ENCODE results near the gene GALNT2. TPM values are rescaled to one million over a fixed set of nuclear protein-coding genes. Genes with fewer than 3 reads are reported as not detected.

GALNT2 gene
- total RNA-seq, 2 experiments from 2014 or later = 48.2 to 51.0 TPM

DNA sequence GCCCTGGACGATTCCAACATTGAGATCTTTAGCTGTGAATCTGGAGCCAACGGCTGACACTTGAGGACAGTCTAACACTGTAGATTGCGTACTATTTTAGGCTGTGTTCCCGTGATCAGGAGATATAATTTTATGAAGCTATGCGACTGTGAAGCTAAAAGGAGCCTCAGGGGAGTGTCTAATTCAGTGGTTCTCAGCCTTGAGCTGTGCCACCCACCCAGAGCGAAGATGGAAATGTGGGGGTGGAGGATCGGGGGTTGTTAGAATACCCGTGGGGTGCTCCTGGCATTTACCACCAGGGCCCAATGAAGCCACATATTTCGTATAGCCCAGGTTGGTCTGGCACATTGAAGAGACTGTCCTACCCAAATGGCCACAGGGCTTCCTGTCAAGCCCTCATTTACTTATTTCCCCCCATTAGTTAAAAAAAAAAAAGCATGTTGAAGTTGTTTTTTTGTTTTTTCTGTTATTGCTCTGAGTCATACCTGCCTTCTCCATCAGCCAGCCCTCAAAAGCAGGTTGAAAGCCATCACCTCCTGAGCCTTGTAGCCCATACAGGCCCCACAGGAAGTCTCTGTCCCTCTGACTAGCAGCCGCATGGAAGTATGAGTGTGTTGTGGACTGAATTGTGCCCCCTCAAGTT lies 141.7 kb downstream of the GALNT2 start:
- CTCF ChIA-PET = interaction anchor here (1.1 to 1.2 kb wide), 2 partner anchors 10 to 12 kb away, joined by 4 read pairs; no protein-coding TSS in a partner anchor
- peaks cover 47% of the 10 kb centered on the region for H3K4me1 Mint-ChIP-seq
- POLR2A ChIA-PET = no interaction called here
- peaks cover 30% of the 10 kb centered on the region for H3K36me3 Mint-ChIP-seq (ENCODE audit: low read depth)
- H3K9me3 Mint-ChIP-seq (ENCODE audit: low read depth) = no peaks in the 10 kb centered on the region
- no peaks in the 10 kb centered on the region for H3K27me3 Mint-ChIP-seq
- peak overlapping the region; percentile 84 for H3K27ac Mint-ChIP-seq
- DNase-seq (peak; percentile 64), ATAC-seq (peak; percentile 91)
- no peak overlapping the region for H3K4me3 Mint-ChIP-seq
- intact Hi-C loops (cut with DNase I, micrococcal nuclease) = loop anchor here (1.0 to 2.0 kb wide), 2 partner anchors 22 to 32 kb away; no protein-coding TSS in a partner anchor

GRCh38 chr1:230210326-230210980 lies 143.4 kb downstream of the GALNT2 start:
- H3K36me3 Mint-ChIP-seq (ENCODE audit: low read depth) = peaks cover 30% of the 10 kb centered on the region
- ATAC-seq (no peak), DNase-seq (no peak)
- ChIA-PET POLR2A (interaction anchor here (0.6 kb wide), 1 partner anchor 25 kb away, joined by 6 read pairs; no protein-coding TSS in a partner anchor), CTCF (interaction anchor here (0.5 to 1.1 kb wide), 2 partner anchors 8 to 461 kb away, joined by 3 to 4 read pairs; no protein-coding TSS in a partner anchor)
- H3K9me3 Mint-ChIP-seq (ENCODE audit: low read depth) = no peaks in the 10 kb centered on the region
- H3K4me1 Mint-ChIP-seq = peaks cover 53% of the 10 kb centered on the region
- intact Hi-C loops (cut with DNase I, micrococcal nuclease) = no loop called here
- no peaks in the 10 kb centered on the region for H3K27me3 Mint-ChIP-seq
- no peak overlapping the region for H3K4me3 Mint-ChIP-seq
- peak overlapping the region; percentile 76 for H3K27ac Mint-ChIP-seq

DNA sequence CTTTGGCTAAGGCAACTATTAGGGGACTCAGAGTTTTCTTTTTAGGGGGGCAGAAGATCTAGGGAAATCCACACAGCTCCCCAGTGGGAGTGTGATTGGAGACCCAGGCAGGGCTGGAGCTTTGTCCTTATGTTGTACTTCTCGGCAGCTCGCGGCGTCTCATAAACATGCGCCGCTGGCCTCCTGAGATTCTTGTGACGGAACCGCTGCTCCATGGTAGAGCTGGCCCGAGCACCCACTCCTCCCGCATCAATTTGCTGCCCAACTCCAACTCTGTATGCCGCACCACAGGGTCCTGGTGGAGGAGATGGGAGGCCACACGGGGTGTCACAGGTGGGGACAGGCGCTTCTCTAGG lies 143.9 kb downstream of the GALNT2 start:
- Mint-ChIP-seq H3K36me3 (ENCODE audit: low read depth) (peaks cover 30% of the 10 kb centered on the region), H3K27ac (peak overlapping the region; percentile 76), H3K27me3 (no peaks in the 10 kb centered on the region), H3K9me3 (ENCODE audit: low read depth) (no peaks in the 10 kb centered on the region), H3K4me1 (peaks cover 53% of the 10 kb centered on the region), H3K4me3 (no peak overlapping the region)
- ChIA-PET POLR2A (no interaction called here), CTCF (interaction anchor here (0.5 to 1.2 kb wide), 3 partner anchors 10 to 461 kb away, joined by 3 to 5 read pairs (median 3); no protein-coding TSS in a partner anchor)
- DNase-seq = no peak
- intact Hi-C loops (cut with DNase I, micrococcal nuclease) = no loop called here
- no peak for ATAC-seq

GRCh38 chr1:230211436-230212145 lies 144.6 kb downstream of the GALNT2 start:
- H3K36me3 Mint-ChIP-seq (ENCODE audit: low read depth) = peaks cover 29% of the 10 kb centered on the region
- no peak for DNase-seq
- ChIA-PET POLR2A (no interaction called here), CTCF (interaction anchor here (0.6 to 1.2 kb wide), 3 partner anchors 10 to 550 kb away, joined by 3 to 5 read pairs (median 3); no protein-coding TSS in a partner anchor)
- no peak for ATAC-seq
- H3K4me3 Mint-ChIP-seq = no peak overlapping the region
- intact Hi-C loops (cut with DNase I, micrococcal nuclease) = no loop called here
- peak overlapping the region; percentile 17 for H3K27ac Mint-ChIP-seq
- no peaks in the 10 kb centered on the region for H3K27me3 Mint-ChIP-seq
- peaks cover 53% of the 10 kb centered on the region for H3K4me1 Mint-ChIP-seq
- no peaks in the 10 kb centered on the region for H3K9me3 Mint-ChIP-seq (ENCODE audit: low read depth)

GRCh38 chr1:230212405-230212936 lies 145.4 kb downstream of the GALNT2 start:
- ATAC-seq (no peak), DNase-seq (peak; percentile 10)
- no peaks in the 10 kb centered on the region for H3K9me3 Mint-ChIP-seq (ENCODE audit: low read depth)
- no peak overlapping the region for H3K4me3 Mint-ChIP-seq
- CTCF ChIA-PET = interaction anchor here (1.1 to 1.2 kb wide), 3 partner anchors 9 to 551 kb away, joined by 3 to 5 read pairs (median 3); no protein-coding TSS in a partner anchor
- H3K27ac Mint-ChIP-seq = peak overlapping the region; percentile 53
- POLR2A ChIA-PET = no interaction called here
- peaks cover 31% of the 10 kb centered on the region for H3K36me3 Mint-ChIP-seq (ENCODE audit: low read depth)
- peaks cover 53% of the 10 kb centered on the region for H3K4me1 Mint-ChIP-seq
- intact Hi-C loops (cut with DNase I, micrococcal nuclease) = no loop called here
- no peaks in the 10 kb centered on the region for H3K27me3 Mint-ChIP-seq

- ATAC-seq = no peak
- CTCF ChIA-PET = interaction anchor here (0.6 to 1.2 kb wide), 5 partner anchors 9 to 419 kb away, joined by 3 to 4 read pairs (median 3); no protein-coding TSS in a partner anchor
Observed at GRCh38 chr1:230215031-230215430, 148.0 kb downstream of the GALNT2 start.

GRCh38 chr1:230215529-230215928 lies 148.5 kb downstream of the GALNT2 start:
- H3K27me3 Mint-ChIP-seq = no peaks in the 10 kb centered on the region
- intact Hi-C loops (cut with DNase I, micrococcal nuclease) = no loop called here
- H3K36me3 Mint-ChIP-seq (ENCODE audit: low read depth) = peaks cover 21% of the 10 kb centered on the region
- POLR2A ChIA-PET = no interaction called here
- peaks cover 27% of the 10 kb centered on the region for H3K4me1 Mint-ChIP-seq
- no peaks in the 10 kb centered on the region for H3K9me3 Mint-ChIP-seq (ENCODE audit: low read depth)
- no peak for ATAC-seq
- no peak overlapping the region for H3K27ac Mint-ChIP-seq
- H3K4me3 Mint-ChIP-seq = no peak overlapping the region
- CTCF ChIA-PET = interaction anchor here (0.6 to 1.2 kb wide), 5 partner anchors 13 to 420 kb away, joined by 3 to 4 read pairs (median 3); no protein-coding TSS in a partner anchor
- no peak for DNase-seq

More at GRCh38 chr1:230215031-230215430, 148.0 kb downstream of the GALNT2 start:
- no peak for DNase-seq
- no peaks in the 10 kb centered on the region for H3K9me3 Mint-ChIP-seq (ENCODE audit: low read depth)
- H3K4me3 Mint-ChIP-seq = no peak overlapping the region
- peaks cover 24% of the 10 kb centered on the region for H3K36me3 Mint-ChIP-seq (ENCODE audit: low read depth)
- intact Hi-C loops (cut with DNase I, micrococcal nuclease) = no loop called here
- peaks cover 31% of the 10 kb centered on the region for H3K4me1 Mint-ChIP-seq
- POLR2A ChIA-PET = no interaction called here
- no peak overlapping the region for H3K27ac Mint-ChIP-seq
- H3K27me3 Mint-ChIP-seq = no peaks in the 10 kb centered on the region

DNA sequence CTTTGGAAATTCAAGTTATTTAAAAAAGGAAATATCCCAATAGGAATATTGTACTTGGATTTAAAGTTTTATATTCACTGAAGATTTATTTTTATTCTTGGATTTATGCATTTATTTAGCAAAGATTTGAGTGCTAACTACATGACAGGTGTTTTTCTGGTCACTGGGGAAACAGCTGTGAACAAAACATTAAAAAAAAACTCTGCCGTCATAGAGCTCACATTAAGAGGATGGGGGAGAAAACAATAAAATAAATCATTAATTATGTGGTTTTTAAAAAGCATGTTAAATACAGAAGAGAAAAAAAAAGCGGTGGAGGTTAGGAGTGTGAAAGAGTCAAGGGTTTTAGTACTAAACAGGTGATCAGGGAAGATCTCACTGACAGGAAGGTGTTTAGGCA lies 149.9 kb downstream of the GALNT2 start:
- ChIA-PET POLR2A (no interaction called here), CTCF (no interaction called here)
- no peaks in the 10 kb centered on the region for H3K27me3 Mint-ChIP-seq
- H3K27ac Mint-ChIP-seq = no peak overlapping the region
- H3K36me3 Mint-ChIP-seq (ENCODE audit: low read depth) = peaks cover 18% of the 10 kb centered on the region
- intact Hi-C loops (cut with DNase I, micrococcal nuclease) = no loop called here
- peaks cover 23% of the 10 kb centered on the region for H3K4me1 Mint-ChIP-seq
- H3K4me3 Mint-ChIP-seq = no peak overlapping the region
- ATAC-seq (no peak), DNase-seq (no peak)
- no peaks in the 10 kb centered on the region for H3K9me3 Mint-ChIP-seq (ENCODE audit: low read depth)

GRCh38 chr1:230218667-230219066 lies 151.6 kb downstream of the GALNT2 start:
- DNase-seq (no peak), ATAC-seq (no peak)
- intact Hi-C loops (cut with DNase I, micrococcal nuclease) = no loop called here
- Mint-ChIP-seq H3K4me3 (no peak overlapping the region), H3K36me3 (ENCODE audit: low read depth) (peaks cover 14% of the 10 kb centered on the region), H3K27ac (no peak overlapping the region), H3K4me1 (peaks cover 8% of the 10 kb centered on the region), H3K9me3 (ENCODE audit: low read depth) (no peaks in the 10 kb centered on the region), H3K27me3 (no peaks in the 10 kb centered on the region)
- ChIA-PET POLR2A (no interaction called here), CTCF (interaction anchor here (0.7 kb wide), 1 partner anchor 9 kb away, joined by 4 read pairs; no protein-coding TSS in a partner anchor)

DNA sequence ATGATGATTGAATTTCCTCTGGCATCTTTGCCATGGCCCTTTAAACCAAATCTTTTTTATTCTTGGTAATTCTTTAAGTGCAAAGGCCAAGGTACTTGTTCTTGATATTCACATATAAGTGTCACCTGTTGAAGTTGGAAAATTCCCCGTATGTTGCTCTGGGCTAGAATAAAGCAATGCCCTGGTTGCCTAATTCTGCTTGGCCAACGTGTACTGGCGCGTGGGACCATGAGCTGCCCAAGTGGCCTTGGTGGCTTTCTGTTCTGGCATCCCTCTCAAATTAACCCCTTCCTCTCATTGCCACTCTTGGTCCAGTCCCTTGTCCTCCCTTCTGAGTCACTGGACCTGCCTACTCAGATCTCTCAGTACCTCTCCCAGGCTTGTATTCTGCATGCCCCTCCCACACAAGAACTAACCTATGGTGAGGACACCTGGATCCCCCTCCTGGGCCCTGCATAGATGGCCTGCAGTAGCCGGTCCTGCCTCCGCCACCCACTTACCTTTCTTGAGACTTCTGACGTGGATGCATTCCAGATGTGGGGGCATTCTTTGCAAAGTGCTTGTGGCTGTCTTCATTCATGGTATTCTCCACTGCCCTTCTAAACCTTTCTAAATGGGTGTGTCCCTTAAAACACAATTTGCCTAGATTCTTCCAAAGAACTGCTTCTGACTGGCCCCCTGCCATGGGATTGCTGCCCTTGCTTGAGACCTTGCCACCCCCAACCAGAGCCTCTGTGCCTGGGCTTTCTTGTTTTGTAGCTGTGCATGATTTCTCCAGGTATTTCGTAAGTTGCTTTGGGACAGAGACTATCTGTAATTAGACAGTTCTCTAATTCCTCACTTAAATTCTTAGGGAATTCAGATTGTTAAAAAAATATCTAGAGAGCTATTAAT lies 152.4 kb downstream of the GALNT2 start:
- no peak overlapping the region for H3K4me3 Mint-ChIP-seq
- intact Hi-C loops (cut with DNase I, micrococcal nuclease) = no loop called here
- POLR2A ChIA-PET = no interaction called here
- CTCF ChIA-PET = interaction anchor here (0.7 to 1.9 kb wide), 2 partner anchors 12 to 19 kb away, joined by 3 to 4 read pairs; no protein-coding TSS in a partner anchor
- H3K27ac Mint-ChIP-seq = no peak overlapping the region
- DNase-seq (no peak), ATAC-seq (no peak)
- H3K36me3 Mint-ChIP-seq (ENCODE audit: low read depth) = peaks cover 12% of the 10 kb centered on the region
- peaks cover 6% of the 10 kb centered on the region for H3K4me1 Mint-ChIP-seq
- no peaks in the 10 kb centered on the region for H3K27me3 Mint-ChIP-seq
- H3K9me3 Mint-ChIP-seq (ENCODE audit: low read depth) = no peaks in the 10 kb centered on the region
